IPS-18a (cell line): ENCODE results near the gene MED15.
"Not testable (repeated sequence)": the region's sequence is repeated elsewhere in the genome, so short reads cannot be mapped to it uniquely, and the experiment has no call there.

ENCODE experiments used
- H3K27ac ChIP-seq: one replicate; pipeline ENCODE4 v1.5.1; 2013; ENCODE audit warnings: low read length
- H3K27me3 ChIP-seq: one replicate; pipeline ENCODE4 v1.6.1; 2013; ENCODE audit warnings: mild to moderate bottlenecking, low read length; ENCODE audit not compliant: control insufficient read depth, insufficient read depth
- H3K36me3 ChIP-seq: one replicate; pipeline ENCODE4 v1.6.1; 2013; ENCODE audit warnings: low read depth, low read length; ENCODE audit not compliant: control insufficient read depth
- H3K4me1 ChIP-seq: one replicate; pipeline ENCODE4 v1.6.1; 2013; ENCODE audit warnings: low read depth, low read length; ENCODE audit not compliant: control insufficient read depth
- H3K4me3 ChIP-seq: one replicate; pipeline ENCODE4 v1.5.1; 2013; ENCODE audit warnings: low read length
- H3K9ac ChIP-seq: one replicate; pipeline ENCODE4 v1.6.1; 2013; ENCODE audit warnings: mild to moderate bottlenecking, low read length, moderate library complexity
- H3K9me3 ChIP-seq: one replicate; pipeline ENCODE4 v1.6.1; 2013; ENCODE audit warnings: low read depth, low read length; ENCODE audit not compliant: control insufficient read depth

MED15 gene

GRCh38 chr22:20469110-20469868 is 38.1 kb upstream of the MED15 start:
- H3K9me3 ChIP-seq, result no peaks in the 10 kb centered on the region
- no peaks in the 10 kb centered on the region for H3K4me1 ChIP-seq
- peaks cover 10% of the 10 kb centered on the region for H3K36me3 ChIP-seq
- no peak overlapping the region for H3K4me3 ChIP-seq
- H3K27me3 ChIP-seq, result no peaks in the 10 kb centered on the region
- no peak overlapping the region for H3K9ac ChIP-seq
- H3K27ac ChIP-seq, result no peak overlapping the region

GRCh38 chr22:20470525-20470924 is 36.9 kb upstream of the MED15 start:
- not testable (repeated sequence) for H3K27me3 ChIP-seq, H3K4me1 ChIP-seq, H3K36me3 ChIP-seq, H3K4me3 ChIP-seq, H3K9me3 ChIP-seq, H3K9ac ChIP-seq, H3K27ac ChIP-seq

- no peak overlapping the region for H3K27ac ChIP-seq
- no peaks in the 10 kb centered on the region for H3K27me3 ChIP-seq
- no peaks in the 10 kb centered on the region for H3K9me3 ChIP-seq
- H3K36me3 ChIP-seq, result peaks cover 10% of the 10 kb centered on the region
- H3K4me1 ChIP-seq, result no peaks in the 10 kb centered on the region
- H3K9ac ChIP-seq, result no peak overlapping the region
- H3K4me3 ChIP-seq, result no peak overlapping the region
Observed at GRCh38 chr22:20471126-20471833, 36.1 kb upstream of the MED15 start.

GRCh38 chr22:20472629-20473442 is 34.6 kb upstream of the MED15 start:
- Histone ChIP-seq H3K27ac (no peak overlapping the region), H3K27me3 (no peaks in the 10 kb centered on the region), H3K4me3 (no peak overlapping the region), H3K9ac (no peak overlapping the region), H3K36me3 (peaks cover 10% of the 10 kb centered on the region), H3K9me3 (no peaks in the 10 kb centered on the region), H3K4me1 (no peaks in the 10 kb centered on the region)

- Histone ChIP-seq H3K27me3 (no peaks in the 10 kb centered on the region), H3K27ac (no peak overlapping the region), H3K4me3 (no peak overlapping the region), H3K36me3 (peaks cover 7% of the 10 kb centered on the region), H3K9me3 (no peaks in the 10 kb centered on the region), H3K4me1 (no peaks in the 10 kb centered on the region), H3K9ac (no peak overlapping the region)
Observed at GRCh38 chr22:20475115-20475436, 32.3 kb upstream of the MED15 start.

- not testable (repeated sequence) for H3K36me3 ChIP-seq, H3K4me3 ChIP-seq, H3K4me1 ChIP-seq, H3K27me3 ChIP-seq, H3K9ac ChIP-seq, H3K27ac ChIP-seq, H3K9me3 ChIP-seq
Observed at GRCh38 chr22:20475569-20475968, 31.8 kb upstream of the MED15 start.

- H3K36me3 ChIP-seq, H3K9ac ChIP-seq, H3K27me3 ChIP-seq, H3K27ac ChIP-seq, H3K4me1 ChIP-seq, H3K9me3 ChIP-seq, H3K4me3 ChIP-seq: not testable (repeated sequence)
Observed at GRCh38 chr22:20478059-20478458, 29.4 kb upstream of the MED15 start.

- Histone ChIP-seq H3K9ac (no peak overlapping the region), H3K4me3 (no peak overlapping the region), H3K27ac (no peak overlapping the region), H3K27me3 (no peaks in the 10 kb centered on the region), H3K4me1 (no peaks in the 10 kb centered on the region), H3K36me3 (no peaks in the 10 kb centered on the region), H3K9me3 (no peaks in the 10 kb centered on the region)
Observed at GRCh38 chr22:20479612-20480196, 27.7 kb upstream of the MED15 start.

GRCh38 chr22:20483143-20483506 is 24.3 kb upstream of the MED15 start:
- H3K4me3 ChIP-seq, H3K9ac ChIP-seq, H3K36me3 ChIP-seq, H3K27ac ChIP-seq, H3K9me3 ChIP-seq, H3K4me1 ChIP-seq, H3K27me3 ChIP-seq: not testable (repeated sequence)

GRCh38 chr22:20483771-20484170 is 23.6 kb upstream of the MED15 start:
- Histone ChIP-seq H3K27me3 (no peaks in the 10 kb centered on the region), H3K4me1 (no peaks in the 10 kb centered on the region), H3K9me3 (no peaks in the 10 kb centered on the region), H3K27ac (no peak overlapping the region), H3K4me3 (no peak overlapping the region), H3K9ac (no peak overlapping the region), H3K36me3 (no peaks in the 10 kb centered on the region)

- H3K4me3 ChIP-seq, result no peak overlapping the region
- no peaks in the 10 kb centered on the region for H3K4me1 ChIP-seq
- H3K9ac ChIP-seq, result no peak overlapping the region
- H3K9me3 ChIP-seq, result no peaks in the 10 kb centered on the region
- no peaks in the 10 kb centered on the region for H3K36me3 ChIP-seq
- H3K27me3 ChIP-seq, result no peaks in the 10 kb centered on the region
- H3K27ac ChIP-seq, result no peak overlapping the region
Observed at GRCh38 chr22:20484948-20485683, 22.3 kb upstream of the MED15 start.
